ENCODE measurements around the gene CAPZB. TPM values are rescaled to one million over a fixed set of nuclear protein-coding genes. Genes with fewer than 3 reads are reported as not detected.
A peak's percentile ranks its signal among the peaks of the same experiment; 100 is the strongest.

Gene CAPZB
- total RNA-seq, 4 donors from 2014 or later = 127 to 404 (median 136) TPM

DNA sequence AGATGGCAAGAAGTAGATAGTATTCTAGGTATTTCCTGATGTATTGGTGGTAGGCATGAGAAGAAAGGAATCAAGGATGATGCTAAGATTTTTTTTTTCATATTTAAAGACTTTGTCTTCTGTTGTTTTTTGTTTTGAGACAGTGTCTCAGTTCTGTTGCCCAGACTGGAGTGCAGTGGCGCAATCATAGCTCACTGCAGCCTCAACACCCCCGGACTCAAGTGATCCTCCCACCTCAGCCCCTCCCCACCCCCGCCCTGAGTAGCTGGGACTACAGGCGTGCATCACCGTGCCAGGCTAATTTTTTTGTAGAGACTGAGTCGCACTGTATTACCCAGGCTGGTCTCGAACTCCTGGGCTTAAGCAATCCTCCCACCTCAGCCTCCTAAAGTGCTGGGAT lies 2.8 kb upstream of the CAPZB start:
- intact Hi-C loops (cut with DNase I; ENCODE audit: low total_unique reads) (loop anchor here (10.0 kb wide), 1 partner anchor 53 kb away; no protein-coding TSS in a partner anchor), in situ Hi-C loops (cut with MboI; ENCODE audit: low pct_ligation_motif_present in 1 of 4, low pct_unique_long_range_greater_than_20kb in 1 of 4, low sequenced_read_pairs in 3 of 4) (loop anchor here (10.0 to 25.0 kb wide), 3 partner anchors 93 to 174 kb away; partner anchors contain the start of gene HTR6 (in 1 of the 4))
- no peaks in the 10 kb centered on the region for H3K9me3 ChIP-seq
- TF ChIP-seq, protein P1, sequence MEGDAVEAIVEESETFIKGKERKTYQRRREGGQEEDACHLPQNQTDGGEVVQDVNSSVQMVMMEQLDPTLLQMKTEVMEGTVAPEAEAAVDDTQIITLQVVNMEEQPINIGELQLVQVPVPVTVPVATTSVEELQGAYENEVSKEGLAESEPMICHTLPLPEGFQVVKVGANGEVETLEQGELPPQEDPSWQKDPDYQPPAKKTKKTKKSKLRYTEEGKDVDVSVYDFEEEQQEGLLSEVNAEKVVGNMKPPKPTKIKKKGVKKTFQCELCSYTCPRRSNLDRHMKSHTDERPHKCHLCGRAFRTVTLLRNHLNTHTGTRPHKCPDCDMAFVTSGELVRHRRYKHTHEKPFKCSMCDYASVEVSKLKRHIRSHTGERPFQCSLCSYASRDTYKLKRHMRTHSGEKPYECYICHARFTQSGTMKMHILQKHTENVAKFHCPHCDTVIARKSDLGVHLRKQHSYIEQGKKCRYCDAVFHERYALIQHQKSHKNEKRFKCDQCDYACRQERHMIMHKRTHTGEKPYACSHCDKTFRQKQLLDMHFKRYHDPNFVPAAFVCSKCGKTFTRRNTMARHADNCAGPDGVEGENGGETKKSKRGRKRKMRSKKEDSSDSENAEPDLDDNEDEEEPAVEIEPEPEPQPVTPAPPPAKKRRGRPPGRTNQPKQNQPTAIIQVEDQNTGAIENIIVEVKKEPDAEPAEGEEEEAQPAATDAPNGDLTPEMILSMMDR (IDR thresholded peaks at IDR 0.05) = peak in 1 of 5 experiments; percentile 8
- TF ChIP-seq POLR2AphosphoS5 (IDR thresholded peaks at IDR 0.05) (no peak), POLR2A (IDR thresholded peaks at IDR 0.05) (no peak), EP300 (IDR thresholded peaks at IDR 0.05; ENCODE audit: low read depth) (no peak)
- peaks cover 20 to 36% (median 30%) of the 10 kb centered on the region in 4 donors for H3K4me1 ChIP-seq
- 77 to 92% methylated on average over 6 to 7 of the region's 7 CpGs for WGBS, 2 donors (ENCODE audit: low coverage in 1 of 2)
- no peak for DNase-seq
- H3K4me3 ChIP-seq = no peak overlapping the region
- no peaks in the 10 kb centered on the region for H3K36me3 ChIP-seq
- H3K27me3 ChIP-seq = no peaks in the 10 kb centered on the region
- peak overlapping the region; percentile 99 to 100 (median 100) for H3K27ac ChIP-seq

DNA sequence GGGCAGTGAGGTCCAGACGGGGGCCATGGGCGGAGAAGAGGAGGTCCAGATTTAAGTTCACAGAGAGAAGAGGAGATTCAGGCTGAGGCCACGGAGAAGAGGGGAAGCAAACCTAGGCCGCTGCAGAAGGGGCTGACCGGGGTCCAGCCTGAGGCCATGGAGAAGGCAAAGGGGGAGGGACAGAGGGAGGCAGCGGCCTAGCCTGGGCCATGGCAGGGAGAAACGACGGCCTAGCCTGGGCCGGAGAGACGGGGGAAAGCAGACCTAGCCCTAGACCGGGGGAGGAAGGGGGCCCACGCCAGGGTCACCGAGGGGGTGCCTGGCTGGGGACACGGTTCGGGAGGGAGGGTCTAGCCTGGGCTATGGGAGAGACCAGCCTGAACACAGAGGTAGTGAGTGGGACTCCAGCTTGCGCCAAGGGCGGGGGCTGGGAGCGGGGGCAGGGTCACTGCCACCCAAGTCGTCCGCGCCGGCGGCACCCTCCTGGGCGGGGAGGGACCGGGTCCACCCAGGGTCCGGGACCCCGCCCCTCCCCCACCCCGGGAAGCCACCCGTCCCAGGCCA lies 459 bp downstream of the CAPZB start:
- DNase-seq = no peak
- no peak for TF ChIP-seq POLR2AphosphoS5 (IDR thresholded peaks at IDR 0.05)
- TF ChIP-seq, protein P1 (IDR thresholded peaks at IDR 0.05) = no peak
- TF ChIP-seq POLR2A (IDR thresholded peaks at IDR 0.05) = no peak
- TF ChIP-seq EP300 (IDR thresholded peaks at IDR 0.05; ENCODE audit: low read depth) = no peak
- Histone ChIP-seq H3K4me3 (peak overlapping the region; percentile 66 to 100 (median 99)), H3K4me1 (peaks cover 46 to 69% (median 62%) of the 10 kb centered on the region in 4 donors), H3K9me3 (no peaks in the 10 kb centered on the region), H3K36me3 (no peaks in the 10 kb centered on the region), H3K27me3 (no peaks in the 10 kb centered on the region), H3K27ac (peak overlapping the region; percentile 99 to 100 (median 100))
- in situ Hi-C loops (cut with MboI; ENCODE audit: low pct_ligation_motif_present in 1 of 4, low pct_unique_long_range_greater_than_20kb in 1 of 4, low sequenced_read_pairs in 3 of 4) = loop anchor here (10.0 to 25.0 kb wide), 3 partner anchors 90 to 177 kb away; partner anchors contain the start of gene HTR6 (in 1 of the 4)
- intact Hi-C loops (cut with DNase I; ENCODE audit: low total_unique reads) = loop anchor here (5.0 to 10.0 kb wide), 3 partner anchors 50 to 157 kb away; partner anchors contain the start of gene NBL1
- WGBS, 2 donors (ENCODE audit: low coverage in 1 of 2) = 1% methylated on average over 25 of the region's 29 CpGs; no CpG with 5 or more reads in 1 of the 2 donors

DNA sequence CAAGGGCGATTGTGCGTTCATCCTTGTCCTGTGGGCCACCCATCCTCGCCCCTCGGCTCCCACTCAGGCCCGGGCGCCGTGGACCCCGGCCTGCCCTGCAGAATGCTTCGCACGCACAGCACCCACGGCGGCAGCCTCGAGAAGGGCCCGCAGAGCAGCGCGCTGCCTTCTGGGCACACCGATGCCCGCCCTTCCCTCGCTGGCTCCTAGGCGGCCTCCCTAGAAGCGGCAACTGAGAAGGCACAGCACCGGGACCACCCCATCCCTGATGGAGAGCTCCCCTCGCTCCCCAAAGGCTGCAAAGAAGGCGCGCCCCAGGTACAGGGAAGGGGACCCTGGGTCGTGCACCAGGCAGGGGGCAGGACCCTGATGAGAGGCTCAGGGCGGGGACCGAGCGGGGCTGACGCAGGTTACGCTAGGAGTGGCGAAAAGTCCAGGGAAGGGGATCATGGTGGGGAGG lies 971 bp downstream of the CAPZB start:
- Histone ChIP-seq H3K27me3 (no peaks in the 10 kb centered on the region), H3K36me3 (no peaks in the 10 kb centered on the region), H3K4me1 (peaks cover 51 to 74% (median 66%) of the 10 kb centered on the region in 4 donors), H3K4me3 (peak overlapping the region; percentile 66 to 100 (median 99)), H3K27ac (peak overlapping the region; percentile 99 to 100 (median 100)), H3K9me3 (no peaks in the 10 kb centered on the region)
- 1% methylated on average over 29 of the region's 32 CpGs; no CpG with 5 or more reads in 1 of the 2 donors for WGBS, 2 donors (ENCODE audit: low coverage in 1 of 2)
- in situ Hi-C loops (cut with MboI; ENCODE audit: low pct_ligation_motif_present in 1 of 4, low pct_unique_long_range_greater_than_20kb in 1 of 4, low sequenced_read_pairs in 3 of 4) = loop anchor here (10.0 to 25.0 kb wide), 3 partner anchors 90 to 178 kb away; partner anchors contain the start of gene HTR6 (in 1 of the 4)
- no peak for DNase-seq
- intact Hi-C loops (cut with DNase I; ENCODE audit: low total_unique reads) = loop anchor here (5.0 to 10.0 kb wide), 3 partner anchors 50 to 158 kb away; partner anchors contain the start of gene NBL1
- TF ChIP-seq, protein P1 (IDR thresholded peaks at IDR 0.05) = no peak
- TF ChIP-seq POLR2A (IDR thresholded peaks at IDR 0.05) = no peak
- TF ChIP-seq EP300 (IDR thresholded peaks at IDR 0.05; ENCODE audit: low read depth) = no peak
- no peak for TF ChIP-seq POLR2AphosphoS5 (IDR thresholded peaks at IDR 0.05)

DNA sequence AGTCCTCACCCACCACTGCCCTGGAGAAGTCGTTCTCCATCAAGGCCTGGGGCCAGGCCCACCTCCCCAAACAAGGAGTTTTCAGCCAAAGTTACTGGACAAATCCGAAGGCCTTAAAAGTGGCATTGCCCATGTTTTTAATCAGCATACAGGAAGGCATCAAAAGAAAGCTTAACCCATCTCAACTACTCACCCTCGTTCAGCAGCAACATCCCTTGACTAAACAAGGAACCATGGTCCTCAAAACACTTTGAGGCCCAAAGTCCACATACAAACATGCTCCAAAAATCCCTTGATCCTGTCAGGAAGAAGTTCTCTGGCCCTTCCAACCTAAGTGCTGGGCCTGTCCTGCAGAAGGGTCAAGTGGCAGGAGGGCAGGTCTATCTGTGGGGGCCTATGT lies 1.6 kb downstream of the CAPZB start:
- DNase-seq = no peak
- Histone ChIP-seq H3K4me3 (peak overlapping the region; percentile 66 to 100 (median 99)), H3K9me3 (no peaks in the 10 kb centered on the region), H3K36me3 (no peaks in the 10 kb centered on the region), H3K27me3 (no peaks in the 10 kb centered on the region), H3K4me1 (peaks cover 55 to 81% (median 70%) of the 10 kb centered on the region in 4 donors), H3K27ac (peak overlapping the region; percentile 99 to 100 (median 100))
- intact Hi-C loops (cut with DNase I; ENCODE audit: low total_unique reads) = loop anchor here (5.0 to 10.0 kb wide), 3 partner anchors 49 to 159 kb away; partner anchors contain the start of gene NBL1
- WGBS, 2 donors (ENCODE audit: low coverage in 1 of 2) = 25 to 43% methylated on average over 2 to 3 of the region's 3 CpGs
- TF ChIP-seq EP300 (IDR thresholded peaks at IDR 0.05; ENCODE audit: low read depth) = no peak
- TF ChIP-seq, protein P1 (IDR thresholded peaks at IDR 0.05) = no peak
- no peak for TF ChIP-seq POLR2A (IDR thresholded peaks at IDR 0.05)
- no peak for TF ChIP-seq POLR2AphosphoS5 (IDR thresholded peaks at IDR 0.05)
- in situ Hi-C loops (cut with MboI; ENCODE audit: low pct_ligation_motif_present in 1 of 4, low pct_unique_long_range_greater_than_20kb in 1 of 4, low sequenced_read_pairs in 3 of 4) = loop anchor here (10.0 to 25.0 kb wide), 3 partner anchors 89 to 179 kb away; partner anchors contain the start of gene HTR6 (in 1 of the 4)

All from transverse colon (tissue), 4 donors.